HG02571 (cell line): ENCODE data around the gene ZNRF2.
"Not testable (repeated sequence)": the region's sequence is repeated elsewhere in the genome, so short reads cannot be mapped to it uniquely, and the experiment has no call there.

ENCODE experiments used
- ATAC-seq: cut with Tn5 transposase; IDR thresholded peaks from one replicate; pipeline ENCODE4 v1.9.1; 2021; ENCODE audit warnings: mild to moderate bottlenecking, moderate library complexity; ENCODE audit not compliant: unreplicated experiment

ZNRF2 gene

GRCh38 chr7:30353532-30353931 is 69.1 kb downstream of the ZNRF2 start:
- ATAC-seq = no peak

- no peak for ATAC-seq
Measured at GRCh38 chr7:30353932-30354607, 69.7 kb downstream of the ZNRF2 start.

- ATAC-seq = no peak
Measured at GRCh38 chr7:30354791-30355190, 70.4 kb downstream of the ZNRF2 start.

- no peak for ATAC-seq
Measured at GRCh38 chr7:30359957-30360356, 75.6 kb downstream of the ZNRF2 start.

GRCh38 chr7:30363778-30364563 is 79.6 kb downstream of the ZNRF2 start:
- no peak for ATAC-seq

GRCh38 chr7:30364773-30365172 is 80.4 kb downstream of the ZNRF2 start:
- no peak for ATAC-seq

GRCh38 chr7:30365621-30366020 is 81.2 kb downstream of the ZNRF2 start:
- no peak for ATAC-seq

- no peak for ATAC-seq
Measured at GRCh38 chr7:30366606-30367005, 82.2 kb downstream of the ZNRF2 start.

- ATAC-seq = no peak
Measured at GRCh38 chr7:30367561-30367960, 83.2 kb downstream of the ZNRF2 start.

GRCh38 chr7:30369879-30370278 is 85.5 kb downstream of the ZNRF2 start:
- ATAC-seq = no peak

GRCh38 chr7:30371321-30371720 is 86.9 kb downstream of the ZNRF2 start:
- ATAC-seq = no peak

- ATAC-seq = no peak
Measured at GRCh38 chr7:30378275-30378674, 93.9 kb downstream of the ZNRF2 start.

- no peak for ATAC-seq
Measured at GRCh38 chr7:30379131-30379530, 94.7 kb downstream of the ZNRF2 start.

- no peak for ATAC-seq
Measured at GRCh38 chr7:30379741-30380140, 95.3 kb downstream of the ZNRF2 start.

- no peak for ATAC-seq
Measured at GRCh38 chr7:30380294-30380693, 95.9 kb downstream of the ZNRF2 start.

GRCh38 chr7:30380824-30381223 is 96.4 kb downstream of the ZNRF2 start:
- ATAC-seq = not testable (repeated sequence)

- ATAC-seq = no peak
Measured at GRCh38 chr7:30382607-30383006, 98.2 kb downstream of the ZNRF2 start.

- no peak for ATAC-seq
Measured at GRCh38 chr7:30389791-30390190, 105.4 kb downstream of the ZNRF2 start.

- no peak for ATAC-seq
Measured at GRCh38 chr7:30390736-30391636, 106.6 kb downstream of the ZNRF2 start.

GRCh38 chr7:30391806-30392205 is 107.4 kb downstream of the ZNRF2 start:
- no peak for ATAC-seq

- ATAC-seq = no peak
Measured at GRCh38 chr7:30395676-30396075, 111.3 kb downstream of the ZNRF2 start.
